Measurements from ENCODE around the gene CREB3L4.
"Not testable (repeated sequence)": the region's sequence is repeated elsewhere in the genome, so short reads cannot be mapped to it uniquely, and the experiment has no call there.

Gene CREB3L4

GRCh38 chr1:153958111-153958960 is 9.4 kb upstream of the CREB3L4 start, which contains the start of gene CRTC2:
TSS of gene CRTC2 (minus strand) at chr1:153958612. CDS start at chr1:153958497, 115 bp downstream.
- peak; percentile 99 for DNase-seq (ENCODE audit: low spot score)

GRCh38 chr1:153958961-153959260 is 8.8 kb upstream of the CREB3L4 start:
- no peak for DNase-seq (ENCODE audit: low spot score)

GRCh38 chr1:153959454-153959853 is 8.2 kb upstream of the CREB3L4 start:
- DNase-seq (ENCODE audit: low spot score), result peak; percentile 39

- no peak for DNase-seq (ENCODE audit: low spot score)
Observed at GRCh38 chr1:153960206-153960605, 7.5 kb upstream of the CREB3L4 start.

- DNase-seq (ENCODE audit: low spot score), result no peak
Observed at GRCh38 chr1:153961421-153961820, 6.3 kb upstream of the CREB3L4 start.

- peak; percentile 37 for DNase-seq (ENCODE audit: low spot score)
Observed at GRCh38 chr1:153962088-153963029, 5.3 kb upstream of the CREB3L4 start.

- peak; percentile 98 for DNase-seq (ENCODE audit: low spot score)
Observed at GRCh38 chr1:153963030-153963849, 4.5 kb upstream of the CREB3L4 start, which contains the start of gene SLC39A1. TSS of gene SLC39A1 (minus strand) at chr1:153963537. CDS start at chr1:153962715, 822 bp downstream.

- no peak for DNase-seq (ENCODE audit: low spot score)
Observed at GRCh38 chr1:153963850-153964331, 3.8 kb upstream of the CREB3L4 start.

GRCh38 chr1:153968000-153968363 is 280 bp downstream of the CREB3L4 start:
- no peak for DNase-seq (ENCODE audit: low spot score)

GRCh38 chr1:153968408-153968807 is 706 bp downstream of the CREB3L4 start:
- DNase-seq (ENCODE audit: low spot score), result no peak

GRCh38 chr1:153968972-153969371 is 1.3 kb downstream of the CREB3L4 start:
- DNase-seq (ENCODE audit: low spot score), result no peak

- no peak for DNase-seq (ENCODE audit: low spot score)
Observed at GRCh38 chr1:153970346-153970745, 2.6 kb downstream of the CREB3L4 start.

GRCh38 chr1:153973071-153973470 is 5.4 kb downstream of the CREB3L4 start:
- no peak for DNase-seq (ENCODE audit: low spot score)

GRCh38 chr1:153973525-153973924 is 5.8 kb downstream of the CREB3L4 start:
- DNase-seq (ENCODE audit: low spot score), result no peak

- DNase-seq (ENCODE audit: low spot score), result no peak
Observed at GRCh38 chr1:153976819-153977249, 9.1 kb downstream of the CREB3L4 start.

GRCh38 chr1:153977250-153978240 is 9.8 kb downstream of the CREB3L4 start, which contains the start of gene JTB:
TSS of gene JTB (minus strand) at chr1:153977674. CDS start at chr1:153977252, 422 bp downstream.
- DNase-seq (ENCODE audit: low spot score), result peak; percentile 86

GRCh38 chr1:153978274-153978909 is 10.7 kb downstream of the CREB3L4 start:
- no peak for DNase-seq (ENCODE audit: low spot score)

GRCh38 chr1:153979091-153979490 is 11.4 kb downstream of the CREB3L4 start:
- not testable (repeated sequence) for DNase-seq (ENCODE audit: low spot score)

GRCh38 chr1:153981735-153982134 is 14.0 kb downstream of the CREB3L4 start:
- DNase-seq (ENCODE audit: low spot score), result not testable (repeated sequence)

All from pons (tissue), 1 donor.